ENCODE data around the gene CIAO3. TPM values are rescaled to one million over a fixed set of nuclear protein-coding genes. Genes with fewer than 3 reads are reported as not detected.
A peak's percentile ranks its signal among the peaks of the same experiment; 100 is the strongest.

The CIAO3 gene
- total RNA-seq, 1 experiment from 2014 or later: 50.9 TPM

GRCh38 chr16:740459-740763, 386 bp downstream of the CIAO3 start (continued):
- TF ChIP-seq SMAD4 (CRISPR knock-in tag; IDR thresholded peaks at IDR 0.05) (no peak), MYBL2 (CRISPR knock-in tag; IDR thresholded peaks at IDR 0.05) (no peak)
- TF ChIP-seq, protein P1, sequence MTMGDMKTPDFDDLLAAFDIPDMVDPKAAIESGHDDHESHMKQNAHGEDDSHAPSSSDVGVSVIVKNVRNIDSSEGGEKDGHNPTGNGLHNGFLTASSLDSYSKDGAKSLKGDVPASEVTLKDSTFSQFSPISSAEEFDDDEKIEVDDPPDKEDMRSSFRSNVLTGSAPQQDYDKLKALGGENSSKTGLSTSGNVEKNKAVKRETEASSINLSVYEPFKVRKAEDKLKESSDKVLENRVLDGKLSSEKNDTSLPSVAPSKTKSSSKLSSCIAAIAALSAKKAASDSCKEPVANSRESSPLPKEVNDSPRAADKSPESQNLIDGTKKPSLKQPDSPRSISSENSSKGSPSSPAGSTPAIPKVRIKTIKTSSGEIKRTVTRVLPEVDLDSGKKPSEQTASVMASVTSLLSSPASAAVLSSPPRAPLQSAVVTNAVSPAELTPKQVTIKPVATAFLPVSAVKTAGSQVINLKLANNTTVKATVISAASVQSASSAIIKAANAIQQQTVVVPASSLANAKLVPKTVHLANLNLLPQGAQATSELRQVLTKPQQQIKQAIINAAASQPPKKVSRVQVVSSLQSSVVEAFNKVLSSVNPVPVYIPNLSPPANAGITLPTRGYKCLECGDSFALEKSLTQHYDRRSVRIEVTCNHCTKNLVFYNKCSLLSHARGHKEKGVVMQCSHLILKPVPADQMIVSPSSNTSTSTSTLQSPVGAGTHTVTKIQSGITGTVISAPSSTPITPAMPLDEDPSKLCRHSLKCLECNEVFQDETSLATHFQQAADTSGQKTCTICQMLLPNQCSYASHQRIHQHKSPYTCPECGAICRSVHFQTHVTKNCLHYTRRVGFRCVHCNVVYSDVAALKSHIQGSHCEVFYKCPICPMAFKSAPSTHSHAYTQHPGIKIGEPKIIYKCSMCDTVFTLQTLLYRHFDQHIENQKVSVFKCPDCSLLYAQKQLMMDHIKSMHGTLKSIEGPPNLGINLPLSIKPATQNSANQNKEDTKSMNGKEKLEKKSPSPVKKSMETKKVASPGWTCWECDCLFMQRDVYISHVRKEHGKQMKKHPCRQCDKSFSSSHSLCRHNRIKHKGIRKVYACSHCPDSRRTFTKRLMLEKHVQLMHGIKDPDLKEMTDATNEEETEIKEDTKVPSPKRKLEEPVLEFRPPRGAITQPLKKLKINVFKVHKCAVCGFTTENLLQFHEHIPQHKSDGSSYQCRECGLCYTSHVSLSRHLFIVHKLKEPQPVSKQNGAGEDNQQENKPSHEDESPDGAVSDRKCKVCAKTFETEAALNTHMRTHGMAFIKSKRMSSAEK (CRISPR knock-in tag; IDR thresholded peaks at IDR 0.05; ENCODE audit: borderline replicate concordance): no peak

DNA sequence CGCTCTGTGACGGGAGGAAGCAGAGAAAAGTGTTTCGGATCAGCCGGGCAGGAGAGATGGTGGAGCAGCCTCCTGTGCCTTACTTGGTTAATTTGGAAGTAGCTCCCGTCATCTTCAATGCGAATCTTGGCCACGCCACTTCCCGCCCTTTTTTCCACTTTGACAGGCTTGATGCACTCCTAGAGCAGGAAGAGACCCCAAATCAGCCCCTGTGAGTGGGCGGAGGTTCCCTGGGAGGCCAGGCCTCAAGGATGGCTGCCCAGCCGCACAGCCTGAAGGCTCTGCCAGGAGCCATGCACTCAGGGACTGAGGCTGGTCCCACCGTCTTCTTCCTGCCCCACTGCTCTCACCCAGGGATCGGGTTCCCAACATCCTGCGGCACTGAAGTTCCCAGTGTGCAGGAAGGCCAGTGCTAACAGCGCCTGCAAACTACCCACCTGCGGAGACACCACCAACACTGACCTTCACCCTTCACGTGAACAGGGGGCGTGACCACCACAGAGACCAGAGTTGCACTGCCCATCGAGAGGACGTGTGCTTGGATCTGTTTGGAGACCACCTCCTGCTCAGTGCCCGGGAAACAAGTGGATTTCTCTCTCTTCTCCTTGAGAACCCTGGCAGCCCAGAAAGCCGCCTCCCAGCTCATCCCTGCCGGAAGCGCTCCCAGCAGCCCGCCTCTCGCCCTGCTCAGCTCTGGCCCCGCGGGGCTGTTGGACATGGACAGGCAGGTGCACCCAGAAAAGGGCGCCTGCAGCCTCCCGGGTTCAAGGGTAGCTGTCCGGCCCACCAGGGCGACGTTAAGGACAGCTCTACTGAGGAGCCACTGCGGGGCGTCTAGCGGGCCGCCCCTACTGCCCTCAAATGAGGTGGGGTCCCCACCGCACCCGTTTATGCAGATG, 988 bp downstream of the CIAO3 start:
- peaks cover 14% of the 10 kb centered on the region for H3K4me1 Mint-ChIP-seq
- H3K27ac Mint-ChIP-seq: peak overlapping the region; percentile 7; the same call in 1 of the 2 replicates
- H3K4me3 Mint-ChIP-seq: peak overlapping the region; percentile 74
- DNase-seq (ENCODE audit: low spot score) (no peak), ATAC-seq (no peak)
- ChIA-PET CTCF (interaction anchor here (0.5 to 3.2 kb wide), 21 partner anchors 11 to 1043 kb away, joined by 3 to 28 read pairs (median 5); partner anchors contain the start of genes ANTKMT, CCDC78, CHTF18 and HAGHL), POLR2A (interaction anchor here (0.9 to 1.8 kb wide), 3 partner anchors 19 to 45 kb away, joined by 3 to 10 read pairs (median 4); partner anchors contain the start of genes ANTKMT and MSLN)
- no peaks in the 10 kb centered on the region for H3K27me3 Mint-ChIP-seq (ENCODE audit: low read depth)
- no peaks in the 10 kb centered on the region for H3K9me3 Mint-ChIP-seq
- peaks cover 9% of the 10 kb centered on the region; the same call in 1 of the 2 replicates for H3K36me3 Mint-ChIP-seq
- no peak for TF ChIP-seq RORB (CRISPR knock-in tag; IDR thresholded peaks at IDR 0.05)
- no peak for TF ChIP-seq GABPB1 (CRISPR knock-in tag; IDR thresholded peaks at IDR 0.05)
- no peak for TF ChIP-seq ZNF121 (CRISPR knock-in tag; IDR thresholded peaks at IDR 0.05)
- TF ChIP-seq FOXK1 (CRISPR knock-in tag; IDR thresholded peaks at IDR 0.05): no peak
- no peak for TF ChIP-seq ZNF512 (CRISPR knock-in tag; IDR thresholded peaks at IDR 0.05; ENCODE audit: borderline replicate concordance)

DNA sequence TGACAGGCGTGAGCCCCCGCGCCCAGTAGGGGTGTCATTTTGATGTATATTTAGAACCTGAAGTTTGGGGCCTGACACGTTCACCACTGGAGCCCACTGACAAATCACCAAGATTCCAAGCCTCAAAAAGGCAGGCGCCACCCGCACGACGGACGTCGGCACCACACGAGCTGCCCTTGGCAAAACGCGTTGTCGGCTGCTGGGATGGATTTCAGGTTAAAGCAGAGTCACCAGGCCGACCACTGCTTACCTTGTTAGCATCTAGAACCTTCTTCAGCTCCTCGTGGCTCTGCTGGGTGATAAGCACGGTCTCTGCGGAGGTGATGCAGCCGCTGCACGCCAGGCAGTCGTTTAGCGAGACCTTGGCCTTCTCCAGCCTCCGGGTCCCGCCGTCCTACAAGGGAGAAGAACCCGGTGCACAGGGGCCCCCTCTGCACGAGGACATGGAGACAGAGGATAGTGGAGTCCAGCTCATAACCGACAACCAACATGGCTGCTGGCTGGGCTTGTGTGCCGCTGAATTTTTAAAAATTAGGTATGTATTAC, 3.8 kb downstream of the CIAO3 start:
- no peak overlapping the region for H3K4me3 Mint-ChIP-seq
- peaks cover 14% of the 10 kb centered on the region for H3K4me1 Mint-ChIP-seq
- no peak overlapping the region for H3K27ac Mint-ChIP-seq
- TF ChIP-seq, protein P2, sequence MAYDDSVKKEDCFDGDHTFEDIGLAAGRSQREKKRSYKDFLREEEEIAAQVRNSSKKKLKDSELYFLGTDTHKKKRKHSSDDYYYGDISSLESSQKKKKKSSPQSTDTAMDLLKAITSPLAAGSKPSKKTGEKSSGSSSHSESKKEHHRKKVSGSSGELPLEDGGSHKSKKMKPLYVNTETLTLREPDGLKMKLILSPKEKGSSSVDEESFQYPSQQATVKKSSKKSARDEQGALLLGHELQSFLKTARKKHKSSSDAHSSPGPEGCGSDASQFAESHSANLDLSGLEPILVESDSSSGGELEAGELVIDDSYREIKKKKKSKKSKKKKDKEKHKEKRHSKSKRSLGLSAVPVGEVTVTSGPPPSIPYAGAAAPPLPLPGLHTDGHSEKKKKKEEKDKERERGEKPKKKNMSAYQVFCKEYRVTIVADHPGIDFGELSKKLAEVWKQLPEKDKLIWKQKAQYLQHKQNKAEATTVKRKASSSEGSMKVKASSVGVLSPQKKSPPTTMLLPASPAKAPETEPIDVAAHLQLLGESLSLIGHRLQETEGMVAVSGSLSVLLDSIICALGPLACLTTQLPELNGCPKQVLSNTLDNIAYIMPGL (CRISPR knock-in tag; IDR thresholded peaks at IDR 0.05): no peak
- TF ChIP-seq, protein P3, sequence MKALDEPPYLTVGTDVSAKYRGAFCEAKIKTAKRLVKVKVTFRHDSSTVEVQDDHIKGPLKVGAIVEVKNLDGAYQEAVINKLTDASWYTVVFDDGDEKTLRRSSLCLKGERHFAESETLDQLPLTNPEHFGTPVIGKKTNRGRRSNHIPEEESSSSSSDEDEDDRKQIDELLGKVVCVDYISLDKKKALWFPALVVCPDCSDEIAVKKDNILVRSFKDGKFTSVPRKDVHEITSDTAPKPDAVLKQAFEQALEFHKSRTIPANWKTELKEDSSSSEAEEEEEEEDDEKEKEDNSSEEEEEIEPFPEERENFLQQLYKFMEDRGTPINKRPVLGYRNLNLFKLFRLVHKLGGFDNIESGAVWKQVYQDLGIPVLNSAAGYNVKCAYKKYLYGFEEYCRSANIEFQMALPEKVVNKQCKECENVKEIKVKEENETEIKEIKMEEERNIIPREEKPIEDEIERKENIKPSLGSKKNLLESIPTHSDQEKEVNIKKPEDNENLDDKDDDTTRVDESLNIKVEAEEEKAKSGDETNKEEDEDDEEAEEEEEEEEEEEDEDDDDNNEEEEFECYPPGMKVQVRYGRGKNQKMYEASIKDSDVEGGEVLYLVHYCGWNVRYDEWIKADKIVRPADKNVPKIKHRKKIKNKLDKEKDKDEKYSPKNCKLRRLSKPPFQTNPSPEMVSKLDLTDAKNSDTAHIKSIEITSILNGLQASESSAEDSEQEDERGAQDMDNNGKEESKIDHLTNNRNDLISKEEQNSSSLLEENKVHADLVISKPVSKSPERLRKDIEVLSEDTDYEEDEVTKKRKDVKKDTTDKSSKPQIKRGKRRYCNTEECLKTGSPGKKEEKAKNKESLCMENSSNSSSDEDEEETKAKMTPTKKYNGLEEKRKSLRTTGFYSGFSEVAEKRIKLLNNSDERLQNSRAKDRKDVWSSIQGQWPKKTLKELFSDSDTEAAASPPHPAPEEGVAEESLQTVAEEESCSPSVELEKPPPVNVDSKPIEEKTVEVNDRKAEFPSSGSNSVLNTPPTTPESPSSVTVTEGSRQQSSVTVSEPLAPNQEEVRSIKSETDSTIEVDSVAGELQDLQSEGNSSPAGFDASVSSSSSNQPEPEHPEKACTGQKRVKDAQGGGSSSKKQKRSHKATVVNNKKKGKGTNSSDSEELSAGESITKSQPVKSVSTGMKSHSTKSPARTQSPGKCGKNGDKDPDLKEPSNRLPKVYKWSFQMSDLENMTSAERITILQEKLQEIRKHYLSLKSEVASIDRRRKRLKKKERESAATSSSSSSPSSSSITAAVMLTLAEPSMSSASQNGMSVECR (CRISPR knock-in tag; IDR thresholded peaks at IDR 0.05; ENCODE audit: borderline replicate concordance): no peak
- TF ChIP-seq GABPB1 (CRISPR knock-in tag; IDR thresholded peaks at IDR 0.05): no peak
- no peak for TF ChIP-seq ZNF317 (CRISPR knock-in tag; IDR thresholded peaks at IDR 0.05; ENCODE audit: borderline replicate concordance, low read depth)
- no peak for TF ChIP-seq NR3C1 (CRISPR knock-in tag; conservative IDR thresholded peaks at IDR 0.05; ENCODE audit: low read depth)
- TF ChIP-seq ZNF512 (CRISPR knock-in tag; IDR thresholded peaks at IDR 0.05; ENCODE audit: borderline replicate concordance): no peak
- POLR2A ChIA-PET: no interaction called here
- CTCF ChIA-PET: interaction anchor here (0.8 to 1.7 kb wide), 7 partner anchors 9 to 89 kb away, joined by 3 to 5 read pairs (median 3); partner anchors contain the start of gene CCDC78
- H3K9me3 Mint-ChIP-seq: no peaks in the 10 kb centered on the region
- no peaks in the 10 kb centered on the region for H3K27me3 Mint-ChIP-seq (ENCODE audit: low read depth)
- H3K36me3 Mint-ChIP-seq: peaks cover 9% of the 10 kb centered on the region; the same call in 1 of the 2 replicates
- ATAC-seq: no peak
- DNase-seq (ENCODE audit: low spot score): no peak
